Omental fat pad (tissue), 4 donors: Measurements from ENCODE around the gene RDH16. TPM values are rescaled to one million over a fixed set of nuclear protein-coding genes. Genes with fewer than 3 reads are reported as not detected.

Experiments
- ATAC-seq: fragments of 150-250 bp; one replicate; pipeline ENCODE4 v1.9.1; 2016; ENCODE audit warnings: mild to moderate bottlenecking, moderate library complexity; ENCODE audit not compliant: low FRiP score
- DNase-seq: peaks from one replicate; pipeline ENCODE4 v3.0.0-alpha.2; 2019; ENCODE audit warnings: low spot score
- total RNA-seq, 4 donors: library from RNA; depleted of rRNA; stranded (reverse); fragments of >200 nt; gene quantifications; one replicate each; pipeline ENCODE4 v1.1.0, GENCODE V29; 2016
- TF ChIP-seq, protein P1 (sequence below), 3 donors: fragments of 450-650 bp; IDR thresholded peaks; one replicate each; pipeline ENCODE4 v1.5.1; 2016 to 2017; ENCODE audit warnings: antibody characterized with exemption in 3 of 3, mild to moderate bottlenecking in 3 of 3, moderate library complexity in 2 of 3

The RDH16 gene
- total RNA-seq, 4 donors from 2014 or later: 0.36 to 0.56 (median 0.47) TPM; not detected in 1

GRCh38 chr12:57000393-57000792 is 43.0 kb upstream of the RDH16 start:
- DNase-seq (no peak), ATAC-seq (no peak)
- TF ChIP-seq, protein P1, sequence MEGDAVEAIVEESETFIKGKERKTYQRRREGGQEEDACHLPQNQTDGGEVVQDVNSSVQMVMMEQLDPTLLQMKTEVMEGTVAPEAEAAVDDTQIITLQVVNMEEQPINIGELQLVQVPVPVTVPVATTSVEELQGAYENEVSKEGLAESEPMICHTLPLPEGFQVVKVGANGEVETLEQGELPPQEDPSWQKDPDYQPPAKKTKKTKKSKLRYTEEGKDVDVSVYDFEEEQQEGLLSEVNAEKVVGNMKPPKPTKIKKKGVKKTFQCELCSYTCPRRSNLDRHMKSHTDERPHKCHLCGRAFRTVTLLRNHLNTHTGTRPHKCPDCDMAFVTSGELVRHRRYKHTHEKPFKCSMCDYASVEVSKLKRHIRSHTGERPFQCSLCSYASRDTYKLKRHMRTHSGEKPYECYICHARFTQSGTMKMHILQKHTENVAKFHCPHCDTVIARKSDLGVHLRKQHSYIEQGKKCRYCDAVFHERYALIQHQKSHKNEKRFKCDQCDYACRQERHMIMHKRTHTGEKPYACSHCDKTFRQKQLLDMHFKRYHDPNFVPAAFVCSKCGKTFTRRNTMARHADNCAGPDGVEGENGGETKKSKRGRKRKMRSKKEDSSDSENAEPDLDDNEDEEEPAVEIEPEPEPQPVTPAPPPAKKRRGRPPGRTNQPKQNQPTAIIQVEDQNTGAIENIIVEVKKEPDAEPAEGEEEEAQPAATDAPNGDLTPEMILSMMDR (IDR thresholded peaks at IDR 0.05): no peak

DNA sequence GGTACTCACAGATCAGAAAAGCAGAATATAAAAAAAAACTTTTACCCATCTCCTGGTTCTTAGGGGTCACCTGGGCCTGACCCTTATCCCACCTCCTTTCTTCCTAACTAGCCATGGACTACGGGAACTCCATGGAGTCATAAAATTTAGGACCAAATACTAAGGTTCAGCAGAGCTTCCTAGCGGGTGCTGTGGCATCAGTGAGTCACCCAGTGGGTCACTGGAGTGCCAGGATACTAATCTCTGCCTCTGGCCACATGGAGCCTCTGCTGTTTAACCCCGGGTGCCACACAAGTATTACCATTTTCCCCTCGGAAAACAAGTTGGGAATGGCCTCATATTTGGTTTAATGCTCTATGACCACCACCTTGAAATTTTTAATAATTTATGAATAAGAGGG is 42.0 kb upstream of the RDH16 start:
- ATAC-seq: no peak
- DNase-seq: no peak
- TF ChIP-seq, protein P1 (IDR thresholded peaks at IDR 0.05): no peak

- no peak for ATAC-seq
- no peak for DNase-seq
- TF ChIP-seq, protein P1 (IDR thresholded peaks at IDR 0.05): no peak
Measured at GRCh38 chr12:56998981-56999380, 41.6 kb upstream of the RDH16 start.

GRCh38 chr12:56998316-56998715 is 40.9 kb upstream of the RDH16 start:
- ATAC-seq (no peak), DNase-seq (no peak)
- TF ChIP-seq, protein P1 (IDR thresholded peaks at IDR 0.05): no peak

DNA sequence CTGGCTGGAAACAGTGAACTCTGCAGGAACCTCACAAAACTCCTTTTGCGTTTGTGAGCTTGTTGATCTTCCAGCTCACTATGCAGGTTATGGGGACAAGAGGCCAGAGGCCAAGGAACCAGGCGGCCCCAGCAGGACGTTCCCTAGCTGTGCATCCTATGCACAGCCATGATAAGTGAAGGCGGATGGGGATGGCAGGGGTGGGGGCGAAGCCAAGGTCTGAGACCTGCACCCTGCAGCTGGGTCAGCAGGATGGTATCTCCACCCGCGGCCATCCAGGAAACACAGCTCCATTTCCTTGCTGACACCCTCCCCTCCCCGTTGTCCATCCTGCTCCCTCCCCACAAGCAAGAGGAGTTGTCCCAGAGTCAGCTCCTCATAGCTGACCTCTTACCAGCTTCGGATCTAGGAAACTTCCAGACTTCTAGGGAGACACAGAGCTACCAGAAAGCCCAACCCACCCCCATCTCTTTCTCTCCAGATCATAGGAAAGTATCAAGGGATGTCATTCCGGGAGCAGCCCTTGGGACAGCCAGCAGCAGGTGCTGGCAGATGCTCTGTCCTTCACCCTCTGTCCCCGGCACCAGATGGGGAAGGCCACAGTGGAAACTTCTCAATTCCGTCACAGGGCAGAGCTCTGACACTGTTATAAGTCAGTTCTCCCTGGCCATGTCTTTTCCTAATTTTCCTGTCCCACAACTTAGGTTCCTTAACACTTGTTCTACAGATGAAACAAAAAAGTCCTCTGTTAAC is 39.6 kb upstream of the RDH16 start:
- DNase-seq: no peak
- ATAC-seq: no peak
- TF ChIP-seq, protein P1 (IDR thresholded peaks at IDR 0.05): no peak

DNA sequence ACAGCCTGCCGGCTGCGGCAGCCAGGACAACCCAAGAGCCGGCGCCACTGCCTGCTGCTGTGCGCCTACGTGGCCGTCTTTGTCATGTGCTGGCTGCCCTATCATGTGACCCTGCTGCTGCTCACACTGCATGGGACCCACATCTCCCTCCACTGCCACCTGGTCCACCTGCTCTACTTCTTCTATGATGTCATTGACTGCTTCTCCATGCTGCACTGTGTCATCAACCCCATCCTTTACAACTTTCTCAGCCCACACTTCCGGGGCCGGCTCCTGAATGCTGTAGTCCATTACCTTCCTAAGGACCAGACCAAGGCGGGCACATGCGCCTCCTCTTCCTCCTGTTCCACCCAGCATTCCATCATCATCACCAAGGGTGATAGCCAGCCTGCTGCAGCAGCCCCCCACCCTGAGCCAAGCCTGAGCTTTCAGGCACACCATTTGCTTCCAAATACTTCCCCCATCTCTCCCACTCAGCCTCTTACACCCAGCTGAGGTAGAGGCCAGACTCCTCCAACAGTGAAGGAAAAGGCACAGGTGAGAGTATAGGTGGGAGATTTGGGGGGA is 38.6 kb upstream of the RDH16 start:
- ATAC-seq: no peak
- DNase-seq: no peak
- TF ChIP-seq, protein P1 (IDR thresholded peaks at IDR 0.05): no peak
